Brain pericyte (primary cell): ENCODE results near the gene GYS1.

ENCODE experiments used
- DNase-seq: peaks from one replicate; pipeline ENCODE4 v3.0.0-alpha.2; 2012; ENCODE audit warnings: low read depth, low spot score

Gene GYS1

GRCh38 chr19:49017666-49018351 lies 24.7 kb upstream of the GYS1 start:
- no peak for DNase-seq

GRCh38 chr19:49017041-49017665 lies 24.0 kb upstream of the GYS1 start, which contains the start of gene LHB:
TSS of gene LHB (minus strand) at chr19:49017091. CDS start at chr19:49017081, 10 bp downstream.
- no peak for DNase-seq

- DNase-seq: no peak
Measured at GRCh38 chr19:49016067-49016839, 23.1 kb upstream of the GYS1 start.

GRCh38 chr19:49014870-49015255 lies 21.8 kb upstream of the GYS1 start:
- DNase-seq: no peak

GRCh38 chr19:49014123-49014869 lies 21.2 kb upstream of the GYS1 start:
- DNase-seq: no peak

- DNase-seq: no peak
Measured at GRCh38 chr19:49011194-49011593, 18.1 kb upstream of the GYS1 start.

- no peak for DNase-seq
Measured at GRCh38 chr19:49010453-49010852, 17.3 kb upstream of the GYS1 start.

GRCh38 chr19:49009828-49010227 lies 16.7 kb upstream of the GYS1 start:
- no peak for DNase-seq

- no peak for DNase-seq
Measured at GRCh38 chr19:49006905-49007304, 13.8 kb upstream of the GYS1 start.

- no peak for DNase-seq
Measured at GRCh38 chr19:49004964-49005614, 12.0 kb upstream of the GYS1 start.

GRCh38 chr19:49004133-49004532 lies 11.0 kb upstream of the GYS1 start:
- DNase-seq: no peak

- no peak for DNase-seq
Measured at GRCh38 chr19:48999481-49000325, 6.6 kb upstream of the GYS1 start.

- DNase-seq: no peak
Measured at GRCh38 chr19:48997972-48998371, 4.9 kb upstream of the GYS1 start.

- DNase-seq: no peak
Measured at GRCh38 chr19:48994035-48994386, 902 bp upstream of the GYS1 start.

- DNase-seq: no peak
Measured at GRCh38 chr19:48992581-48993174, 431 bp downstream of the GYS1 start.

- no peak for DNase-seq
Measured at GRCh38 chr19:48991873-48992580, 1.1 kb downstream of the GYS1 start.

GRCh38 chr19:48991011-48991609 lies 2.0 kb downstream of the GYS1 start:
- DNase-seq: no peak

GRCh38 chr19:48990400-48990799 lies 2.7 kb downstream of the GYS1 start:
- no peak for DNase-seq

GRCh38 chr19:48989701-48990291 lies 3.3 kb downstream of the GYS1 start:
- no peak for DNase-seq
